Body of pancreas (tissue), 4 donors: ENCODE measurements around the gene SLC10A3. TPM values are rescaled to one million over a fixed set of nuclear protein-coding genes. Genes with fewer than 3 reads are reported as not detected.

Experiments used
- ATAC-seq: fragments of 150-250 bp; one replicate; pipeline ENCODE4 v1.9.1; 2016
- DNase-seq, 4 donors: peaks; one replicate each; pipeline ENCODE4 v3.0.0-alpha.2; 2019
- H3K27ac ChIP-seq, 4 donors: fragments of 200-600 bp; sonication (generic); 1 replicate in 3 of 4; 2 replicates in 1 of 4; pipeline versions ENCODE4 v1.5.1 to v1.6.1; 2016 to 2019; ENCODE audit warnings: mild to moderate bottlenecking in 1 of 4, mixed read lengths in 1 of 4, moderate library complexity in 1 of 4
- H3K27me3 ChIP-seq, 2 donors: fragments of 200-600 bp; sonication (generic); one replicate each; pipeline ENCODE4 v1.6.0; 2016; ENCODE audit warnings: mild to moderate bottlenecking in 1 of 2
- H3K36me3 ChIP-seq, 2 donors: fragments of 200-600 bp; sonication (generic); replicated peaks in 1 of 2; 2 replicates each; pipeline ENCODE4 v1.5.1; 2016; ENCODE audit warnings: low read depth in 2 of 2; ENCODE audit not compliant: insufficient read depth in 1 of 2
- H3K4me1 ChIP-seq: fragments of 200-600 bp; sonication (generic); one replicate; pipeline ENCODE4 v1.6.0; 2016
- H3K4me3 ChIP-seq, 2 donors: fragments of 200-600 bp; sonication (generic); 1 replicate in 1 of 2; 2 replicates in 1 of 2; pipeline ENCODE4 v1.5.1; 2016 to 2019
- H3K9me3 ChIP-seq, 3 donors: fragments of 200-600 bp; sonication (generic); 1 replicate in 2 of 3; 2 replicates in 1 of 3; pipeline ENCODE4 v1.5.1; 2016
- POLR2A ChIP-seq, 3 donors: fragments of 450-650 bp; IDR thresholded peaks; one replicate each; pipeline ENCODE4 v1.6.1; 2016; ENCODE audit warnings: antibody characterized with exemption in 3 of 3, mild to moderate bottlenecking in 2 of 3
- WGBS, 2 donors: methylation state at CpG; one replicate each; pipeline ENCODE4 v1.1.5; 2017; 5-methylcytosine and 5-hydroxymethylcytosine counted together
- intact Hi-C: fragments of 100-400 bp; cut with DNase I; formaldehyde crosslinking; loops from one replicate; pipeline ENCODE4 v1.15.1; 2023
- total RNA-seq, 2 donors: library from RNA; depleted of rRNA; stranded (reverse); fragments of >200 nt; gene quantifications; one replicate each; pipeline ENCODE4 v1.1.0, GENCODE V29; 2016
- TF ChIP-seq, protein P1 (sequence below), 7 experiments: fragments of 450-650 bp in 4 of 7; fragments of 200-600 bp in 3 of 7; sonication (generic) in 3 of 7; IDR thresholded peaks; one replicate each; pipeline ENCODE4 v1.5.1; 2016 to 2019; ENCODE audit warnings: antibody characterized with exemption in 7 of 7

Gene SLC10A3
- total RNA-seq, 2 donors from 2014 or later, result 18.9 to 24.7 TPM

- Histone ChIP-seq H3K4me1 (peaks cover 47% of the 10 kb centered on the region), H3K9me3 (no peaks in the 10 kb centered on the region), H3K27ac (no peak overlapping the region), H3K36me3 (no peaks in the 10 kb centered on the region), H3K27me3 (no peaks in the 10 kb centered on the region), H3K4me3 (no peak overlapping the region)
- 76% methylated on average over 8 of the region's 16 CpGs; no CpG with 5 or more reads in 1 of the 2 donors for WGBS, 2 donors
- ATAC-seq (no peak), DNase-seq (no peak)
- TF ChIP-seq, protein P1, sequence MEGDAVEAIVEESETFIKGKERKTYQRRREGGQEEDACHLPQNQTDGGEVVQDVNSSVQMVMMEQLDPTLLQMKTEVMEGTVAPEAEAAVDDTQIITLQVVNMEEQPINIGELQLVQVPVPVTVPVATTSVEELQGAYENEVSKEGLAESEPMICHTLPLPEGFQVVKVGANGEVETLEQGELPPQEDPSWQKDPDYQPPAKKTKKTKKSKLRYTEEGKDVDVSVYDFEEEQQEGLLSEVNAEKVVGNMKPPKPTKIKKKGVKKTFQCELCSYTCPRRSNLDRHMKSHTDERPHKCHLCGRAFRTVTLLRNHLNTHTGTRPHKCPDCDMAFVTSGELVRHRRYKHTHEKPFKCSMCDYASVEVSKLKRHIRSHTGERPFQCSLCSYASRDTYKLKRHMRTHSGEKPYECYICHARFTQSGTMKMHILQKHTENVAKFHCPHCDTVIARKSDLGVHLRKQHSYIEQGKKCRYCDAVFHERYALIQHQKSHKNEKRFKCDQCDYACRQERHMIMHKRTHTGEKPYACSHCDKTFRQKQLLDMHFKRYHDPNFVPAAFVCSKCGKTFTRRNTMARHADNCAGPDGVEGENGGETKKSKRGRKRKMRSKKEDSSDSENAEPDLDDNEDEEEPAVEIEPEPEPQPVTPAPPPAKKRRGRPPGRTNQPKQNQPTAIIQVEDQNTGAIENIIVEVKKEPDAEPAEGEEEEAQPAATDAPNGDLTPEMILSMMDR (IDR thresholded peaks at IDR 0.05), result no peak
- no peak for TF ChIP-seq POLR2A (IDR thresholded peaks at IDR 0.05)
- intact Hi-C loops, result no loop called here
Measured at GRCh38 chrX:154484255-154485149, 5.9 kb downstream of the SLC10A3 start.

- ATAC-seq (no peak), DNase-seq (no peak)
- intact Hi-C loops, result no loop called here
- WGBS, 2 donors, result 68 to 81% methylated on average over 4 to 7 of the region's 7 CpGs
- Histone ChIP-seq H3K9me3 (no peaks in the 10 kb centered on the region), H3K36me3 (no peaks in the 10 kb centered on the region), H3K27ac (no peak overlapping the region), H3K4me1 (peaks cover 39% of the 10 kb centered on the region), H3K27me3 (no peaks in the 10 kb centered on the region), H3K4me3 (no peak overlapping the region)
- no peak for TF ChIP-seq POLR2A (IDR thresholded peaks at IDR 0.05)
- TF ChIP-seq, protein P1 (IDR thresholded peaks at IDR 0.05), result no peak
Measured at GRCh38 chrX:154483325-154483724, 7.1 kb downstream of the SLC10A3 start.

- TF ChIP-seq, protein P1 (IDR thresholded peaks at IDR 0.05), result no peak
- TF ChIP-seq POLR2A (IDR thresholded peaks at IDR 0.05), result no peak
- no peak for DNase-seq
- 64% methylated on average over 7 of the region's 7 CpGs; no CpG with 5 or more reads in 1 of the 2 donors for WGBS, 2 donors
Measured at GRCh38 chrX:154482786-154483185, 7.6 kb downstream of the SLC10A3 start.

GRCh38 chrX:154481911-154482601 lies 8.4 kb downstream of the SLC10A3 start:
- no peaks in the 10 kb centered on the region for H3K36me3 ChIP-seq
- no peaks in the 10 kb centered on the region for H3K27me3 ChIP-seq
- H3K4me1 ChIP-seq, result peaks cover 32% of the 10 kb centered on the region
- WGBS, 2 donors, result 76 to 88% methylated on average over 7 to 9 of the region's 14 CpGs
- TF ChIP-seq, protein P1 (IDR thresholded peaks at IDR 0.05), result no peak
- TF ChIP-seq POLR2A (IDR thresholded peaks at IDR 0.05), result no peak
- intact Hi-C loops, result no loop called here
- no peak overlapping the region for H3K4me3 ChIP-seq
- H3K27ac ChIP-seq, result no peak overlapping the region
- ATAC-seq (no peak), DNase-seq (no peak)
- H3K9me3 ChIP-seq, result no peaks in the 10 kb centered on the region

More at GRCh38 chrX:154482786-154483185, 7.6 kb downstream of the SLC10A3 start:
- intact Hi-C loops, result no loop called here
- Histone ChIP-seq H3K27ac (no peak overlapping the region), H3K9me3 (no peaks in the 10 kb centered on the region), H3K36me3 (no peaks in the 10 kb centered on the region), H3K27me3 (no peaks in the 10 kb centered on the region), H3K4me1 (peaks cover 38% of the 10 kb centered on the region), H3K4me3 (no peak overlapping the region)
- ATAC-seq, result no peak
